H1 (cell line): ENCODE results near the gene HLA-A. TPM values are rescaled to one million over a fixed set of nuclear protein-coding genes. Genes with fewer than 3 reads are reported as not detected.

Experiments used
- CTCF ChIA-PET: fragments of 300-600 bp; sonication (Branson Sonifier 250); formaldehyde crosslinking; loops from one replicate; lab custom pipeline; 2021; ENCODE audit not compliant: partially characterized antibody; lab: Charles Lee
- POLR2A ChIA-PET: fragments of 300-600 bp; sonication (Branson Sonifier 250); formaldehyde crosslinking; loops from one replicate; lab custom pipeline; 2021; ENCODE audit warnings: inconsistent platforms; ENCODE audit not compliant: partially characterized antibody; lab: Charles Lee
- DNase-seq, 2 experiments: peaks; one replicate each; pipeline versions ENCODE4 v3.0.0 to v3.0.0-alpha.2; 2010 to 2022; ENCODE audit warnings: low spot score in 2 of 2, low read depth in 1 of 2, mixed read lengths in 1 of 2
- FAIRE-seq: peaks from 2 replicates; lab custom pipeline; 2011; peaks lifted over from hg19 to GRCh38; lab: Jason Lieb, UNC
- H2AFZ ChIP-seq: 2 replicates; pipeline ENCODE4 v1.8.1; 2012; ENCODE audit warnings: low read length, inconsistent platforms
- H2AK5ac ChIP-seq: 2 replicates; pipeline ENCODE4 v1.6.1; 2013; ENCODE audit warnings: low read depth, low read length
- H2BK120ac ChIP-seq: replicated peaks from 2 replicates; pipeline ENCODE3; 2013; ENCODE audit warnings: low read depth, low read length, inconsistent platforms
- H2BK12ac ChIP-seq: 2 replicates; pipeline ENCODE4 v1.6.1; 2013; ENCODE audit warnings: low read depth, low read length
- H2BK15ac ChIP-seq: 2 replicates; pipeline ENCODE4 v1.6.1; 2013; ENCODE audit warnings: low read length
- H2BK20ac ChIP-seq: 2 replicates; pipeline ENCODE4 v1.6.1; 2013; ENCODE audit warnings: low read length
- H2BK5ac ChIP-seq: 2 replicates; pipeline ENCODE4 v1.6.1; 2013; ENCODE audit warnings: low read depth, low read length
- H3K14ac ChIP-seq: 2 replicates; pipeline ENCODE4 v1.6.1; 2013; ENCODE audit warnings: inconsistent platforms; ENCODE audit not compliant: insufficient read length
- H3K18ac ChIP-seq: 2 replicates; pipeline ENCODE4 v1.6.1; 2013; ENCODE audit warnings: low read length; ENCODE audit errors: extremely low read depth
- H3K23ac ChIP-seq: 2 replicates; pipeline ENCODE4 v1.6.1; 2013; ENCODE audit warnings: inconsistent platforms; ENCODE audit not compliant: insufficient read length
- H3K23me2 ChIP-seq: 2 replicates; pipeline ENCODE4 v1.6.1; 2013; ENCODE audit warnings: low read depth, low read length
- H3K27ac ChIP-seq: 2 replicates; pipeline ENCODE4 v1.6.1; 2011; ENCODE audit warnings: low read depth, low read length, inconsistent platforms
- H3K27me3 ChIP-seq, 4 experiments: replicated peaks in 1 of 4; 1 replicate in 1 of 4; 2 replicates in 3 of 4; pipeline versions ENCODE4 v1.6.1 to v1.8.1; 2011 to 2013; ENCODE audit warnings: low read length in 3 of 4, mild to moderate bottlenecking in 3 of 4, inconsistent platforms in 2 of 4, mixed read lengths in 2 of 4, moderate library complexity in 1 of 4; ENCODE audit not compliant: control insufficient read depth in 3 of 4, insufficient read depth in 3 of 4; ENCODE audit errors: extremely low read depth in 1 of 4
- H3K36me3 ChIP-seq, 4 experiments: 2 replicates each; pipeline versions ENCODE4 v1.6.1 to v1.8.1; 2011 to 2013; ENCODE audit warnings: mild to moderate bottlenecking in 4 of 4, low read length in 3 of 4, moderate library complexity in 2 of 4, control low read depth in 1 of 4, inconsistent platforms in 1 of 4; ENCODE audit not compliant: insufficient read depth in 4 of 4, control insufficient read depth in 2 of 4
- H3K4ac ChIP-seq: replicated peaks from 2 replicates; pipeline ENCODE3; 2013; ENCODE audit warnings: low read length, low read depth, mixed read lengths, inconsistent platforms; ENCODE audit not compliant: insufficient read length
- H3K4me1 ChIP-seq, 4 experiments: replicated peaks in 1 of 4; 1 replicate in 1 of 4; 2 replicates in 3 of 4; pipeline versions ENCODE4 v1.6.1 to v1.8.1; 2011 to 2013; ENCODE audit warnings: low read length in 3 of 4, inconsistent platforms in 2 of 4, mixed read lengths in 1 of 4; ENCODE audit not compliant: insufficient read depth in 4 of 4, control insufficient read depth in 3 of 4
- H3K4me2 ChIP-seq, 2 experiments: 2 replicates each; pipeline versions ENCODE4 v1.6.1 to v1.8.1; 2011 to 2013; ENCODE audit warnings: low read depth in 2 of 2, low read length in 2 of 2, control low read depth in 1 of 2, inconsistent platforms in 1 of 2, mild to moderate bottlenecking in 1 of 2; ENCODE audit not compliant: insufficient read depth in 1 of 2
- H3K4me3 ChIP-seq, 4 experiments: fragments of 200-600, 300-600 bp in 1 of 4; sonication (generic), shearing (Covaris generic), sonication (Bioruptor Twin) in 1 of 4; 2 replicates each; pipeline versions ENCODE4 v1.5.1 to v1.8.1; 2011 to 2016; ENCODE audit warnings: low read length in 4 of 4, low read depth in 3 of 4, control low read depth in 2 of 4, inconsistent platforms in 2 of 4, mild to moderate bottlenecking in 2 of 4, mixed read lengths in 1 of 4, moderate library complexity in 1 of 4; ENCODE audit not compliant: insufficient read depth in 2 of 4; ENCODE audit errors: extremely low read depth in 1 of 4
- H3K56ac ChIP-seq: replicated peaks from 2 replicates; pipeline ENCODE3; 2013; ENCODE audit warnings: low read depth, mild to moderate bottlenecking, mixed read lengths, low read length, inconsistent platforms; ENCODE audit not compliant: insufficient read length
- H3K79me1 ChIP-seq: 2 replicates; pipeline ENCODE4 v1.6.1; 2013; ENCODE audit warnings: low read depth, low read length, control low read depth
- H3K79me2 ChIP-seq, 2 experiments: 2 replicates each; pipeline versions ENCODE4 v1.6.1 to v1.8.1; 2012 to 2013; ENCODE audit warnings: low read length in 2 of 2, mild to moderate bottlenecking in 2 of 2, inconsistent platforms in 1 of 2; ENCODE audit not compliant: insufficient read depth in 2 of 2, control insufficient read depth in 1 of 2
- H3K9ac ChIP-seq, 4 experiments: replicated peaks in 1 of 4; 1 replicate in 1 of 4; 2 replicates in 3 of 4; pipeline versions ENCODE4 v1.6.1 to v1.8.1; 2011 to 2013; ENCODE audit warnings: low read depth in 3 of 4, low read length in 3 of 4, control low read depth in 2 of 4, mild to moderate bottlenecking in 2 of 4, moderate library complexity in 2 of 4, inconsistent platforms in 1 of 4; ENCODE audit errors: extremely low read depth in 1 of 4
- H3K9me3 ChIP-seq, 2 experiments: 2 replicates each; pipeline versions ENCODE4 v1.6.1 to v1.8.1; 2012 to 2013; ENCODE audit warnings: mild to moderate bottlenecking in 2 of 2, moderate library complexity in 2 of 2, control low read depth in 1 of 2, inconsistent platforms in 1 of 2, low read depth in 1 of 2, low read length in 1 of 2, mixed read lengths in 1 of 2; ENCODE audit not compliant: insufficient read depth in 2 of 2
- H4K20me1 ChIP-seq, 2 experiments: replicated peaks in 1 of 2; 2 replicates each; pipeline versions ENCODE3 to v1.8.1; 2011 to 2013; ENCODE audit warnings: inconsistent platforms in 2 of 2, low read length in 2 of 2, mild to moderate bottlenecking in 1 of 2; ENCODE audit not compliant: insufficient read depth in 2 of 2, control insufficient read depth in 1 of 2
- H4K5ac ChIP-seq: 2 replicates; pipeline ENCODE4 v1.6.1; 2013; ENCODE audit warnings: low read length, low read depth, mixed read lengths, inconsistent platforms; ENCODE audit not compliant: insufficient read length
- H4K8ac ChIP-seq: 2 replicates; pipeline ENCODE4 v1.8.0; 2013; ENCODE audit warnings: mild to moderate bottlenecking, moderate library complexity, low read length, inconsistent platforms; ENCODE audit not compliant: insufficient read depth; ENCODE audit errors: extremely low read depth
- H4K91ac ChIP-seq: replicated peaks from 2 replicates; pipeline ENCODE3; 2013; ENCODE audit warnings: low read length, mixed read lengths, inconsistent platforms; ENCODE audit not compliant: insufficient read length
- ASH2L ChIP-seq: fragments of 200-600, 300-600 bp; sonication (generic); IDR thresholded peaks from one replicate; pipeline ENCODE4 v1.7.1; 2017; ENCODE audit warnings: low read length
- ATF2 ChIP-seq: IDR thresholded peaks from 2 replicates; pipeline ENCODE4 v1.6.1; 2012; ENCODE audit warnings: low read length, inconsistent platforms
- CTBP2 ChIP-seq: IDR thresholded peaks from 2 replicates; pipeline ENCODE4 v1.7.0; 2011; ENCODE audit warnings: borderline replicate concordance, mild to moderate bottlenecking, moderate library complexity, mixed read lengths, low read length; ENCODE audit not compliant: insufficient read depth, insufficient read length
- CTCF ChIP-seq, 3 experiments: IDR thresholded peaks; 1 replicate in 2 of 3; 2 replicates in 1 of 3; pipeline versions ENCODE4 v1.5.1 to v1.6.1; 2011; ENCODE audit warnings: low read length in 3 of 3, mild to moderate bottlenecking in 3 of 3, inconsistent platforms in 2 of 3, low read depth in 1 of 3, moderate library complexity in 1 of 3; ENCODE audit not compliant: insufficient read depth in 1 of 3; ENCODE audit errors: control extremely low read depth in 1 of 3
- EZH2 ChIP-seq: fragments of 200-600 bp; sonication (generic); IDR thresholded peaks from 2 replicates; pipeline ENCODE4 v1.7.1; 2012; ENCODE audit warnings: low read depth, mild to moderate bottlenecking, moderate library complexity, low read length, inconsistent platforms; ENCODE audit not compliant: severe bottlenecking
- NANOG ChIP-seq: IDR thresholded peaks from 2 replicates; pipeline ENCODE4 v1.6.1; 2011; ENCODE audit warnings: low read length, low read depth, mild to moderate bottlenecking, inconsistent platforms; ENCODE audit not compliant: insufficient read depth, poor library complexity, severe bottlenecking
- RBBP5 ChIP-seq: IDR thresholded peaks from 2 replicates; pipeline ENCODE4 v1.7.1; 2012; ENCODE audit warnings: low read depth, mild to moderate bottlenecking, inconsistent platforms, low read length, moderate library complexity, borderline replicate concordance
- SIX5 ChIP-seq: IDR thresholded peaks from 2 replicates; pipeline ENCODE4 v1.6.1; 2011; ENCODE audit warnings: mild to moderate bottlenecking, low read depth, low read length
- TCF12 ChIP-seq: IDR thresholded peaks from 2 replicates; pipeline ENCODE4 v1.6.1; 2011; ENCODE audit warnings: low read depth, mild to moderate bottlenecking, low read length
- whole genome bisulfite sequencing, 2 experiments: shearing (Covaris generic) in 1 of 2; methylation state at CpG; one replicate each; pipeline versions ENCODE4 v1.1.6 to v1.1.7; 2013 to 2015; ENCODE audit warnings: low lambda C conversion rate in 2 of 2, mixed read lengths in 2 of 2, inconsistent platforms in 1 of 2, low coverage in 1 of 2, missing lambda C conversion rate in 1 of 2; ENCODE audit not compliant: insufficient replicate concordance in 2 of 2, insufficient coverage in 1 of 2, insufficient read length in 1 of 2; ENCODE audit errors: extremely low coverage in 1 of 2, missing lambda C conversion rate in 1 of 2; 5-methylcytosine and 5-hydroxymethylcytosine counted together
- polyA plus RNA-seq, 7 experiments: library from polyadenylated mRNA; depleted of rRNA in 3 of 7; stranded (reverse) in 5 of 7; unstranded in 2 of 7; fragments of >200 nt in 5 of 7; fragments of 200-250 nt in 2 of 7; gene quantifications; 1 replicate in 5 of 7; 2 replicates in 1 of 7; 4 replicates in 1 of 7; pipeline versions ENCODE4 v1.2.1 to v1.2.3, GENCODE V29; 2011 to 2013; ENCODE audit warnings: missing spikeins in 2 of 7, mixed read lengths in 2 of 7
- total RNA-seq: library from RNA; stranded (reverse); fragmentation: NEBNext Ultra II Directional; extraction: Animal tissue kit (Norgen Biotek cat#: 25700); gene quantifications from 2 replicates; pipeline ENCODE4 v1.2.1, GENCODE V29; 2021

Gene HLA-A
- total and polyA plus RNA-seq, 2 of the 8 experiments (the other 6 are each of a cell fraction or from before 2014, with no cell fraction given): 221 to 474 TPM

DNA sequence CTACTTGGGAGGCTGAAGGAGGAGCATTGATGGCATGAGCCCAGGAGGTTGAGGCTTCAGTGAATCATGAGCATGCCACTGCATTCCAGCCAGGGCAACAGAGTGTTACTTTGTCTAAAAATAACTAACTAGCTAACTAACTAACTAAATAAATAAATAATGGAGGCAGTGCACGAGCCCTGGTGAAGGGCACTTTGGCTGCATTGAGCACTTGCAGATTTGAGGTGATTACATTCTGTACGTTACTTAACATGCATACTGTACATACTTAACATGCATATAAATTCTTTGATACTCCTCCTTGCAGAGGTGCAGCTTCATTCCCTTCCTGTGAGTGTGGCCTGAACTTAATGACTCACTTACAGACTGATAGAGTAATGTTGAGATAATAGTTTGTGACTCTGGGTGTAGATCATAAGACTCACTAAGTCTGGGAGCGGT is 10.7 kb downstream of the HLA-A start:
- ChIA-PET POLR2A (interaction anchor here (0.9 kb wide), 1 partner anchor 11 kb away, joined by 3 read pairs; no protein-coding TSS in a partner anchor), CTCF (no interaction called here)
- H3K79me1 ChIP-seq: no peaks in the 10 kb centered on the region
- H3K27me3 ChIP-seq: no peaks in the 10 kb centered on the region
- no peak overlapping the region for H3K4ac ChIP-seq
- H2BK12ac ChIP-seq: no peak overlapping the region
- no peak overlapping the region for H4K5ac ChIP-seq
- no peak overlapping the region for H2BK120ac ChIP-seq
- no peaks in the 10 kb centered on the region for H3K9me3 ChIP-seq
- H3K23ac ChIP-seq: no peak overlapping the region
- no peak overlapping the region for H4K91ac ChIP-seq
- no peak overlapping the region for H2AFZ ChIP-seq
- H3K18ac ChIP-seq: no peak overlapping the region
- H3K4me1 ChIP-seq: peaks cover 0 to 4% (median 0%) of the 10 kb centered on the region in 4 experiments; a peak in 2 of 7 replicates
- no peak overlapping the region for H4K8ac ChIP-seq
- H2BK15ac ChIP-seq: no peak overlapping the region
- no peak overlapping the region for H3K56ac ChIP-seq
- H3K4me3 ChIP-seq: no peak overlapping the region
- H3K14ac ChIP-seq: no peak overlapping the region
- no peak overlapping the region for H2BK5ac ChIP-seq
- no peak overlapping the region for H2BK20ac ChIP-seq
- H3K79me2 ChIP-seq: no peaks in the 10 kb centered on the region
- no peak overlapping the region for H3K4me2 ChIP-seq
- 62% methylated on average over 3 of the region's 3 CpGs; no CpG with 5 or more reads in 1 of the 2 experiments for WGBS, 2 experiments
- no peaks in the 10 kb centered on the region for H3K23me2 ChIP-seq
- no peaks in the 10 kb centered on the region; a peak in 2 of 8 replicates for H3K36me3 ChIP-seq
- no peak overlapping the region for H3K27ac ChIP-seq
- no peaks in the 10 kb centered on the region for H4K20me1 ChIP-seq
- FAIRE-seq (no peak), DNase-seq (no peak)
- H2AK5ac ChIP-seq: no peak overlapping the region
- H3K9ac ChIP-seq: no peak overlapping the region
- TF ChIP-seq CTBP2 (no peak), TCF12 (no peak), ATF2 (no peak), RBBP5 (no peak), NANOG (no peak), EZH2 (no peak), ASH2L (no peak), CTCF (IDR thresholded peaks at IDR 0.05; ENCODE audit: control extremely low read depth in 1 of 3, insufficient read depth in 1 of 3, low read depth in 1 of 3, low read length in 3 of 3) (no peak), SIX5 (no peak)
